Panc1 (cell line): Measurements from ENCODE around the gene VPS37B. TPM values are rescaled to one million over a fixed set of nuclear protein-coding genes. Genes with fewer than 3 reads are reported as not detected.
"Not testable (repeated sequence)": the region's sequence is repeated elsewhere in the genome, so short reads cannot be mapped to it uniquely, and the experiment has no call there.

Source experiments
- ATAC-seq: fragments of 200-7000 bp; cut with Tn5 transposase; 2 replicates; pipeline ENCODE4 v1.9.1; 2020; ENCODE audit warnings: mild to moderate bottlenecking, moderate library complexity
- BruUV-seq: library from RNA; stranded (reverse); fragments of 400-500 nt; replicated peaks from 2 replicates; lab custom pipeline; 2021; lab: Mats Ljungman, UMichigan
- CTCF ChIA-PET: fragments of 300-600 bp; sonication (Branson Sonifier 250); formaldehyde crosslinking; loops from one replicate; lab custom pipeline; 2022; ENCODE audit warnings: antibody characterized with exemption; lab: Charles Lee
- POLR2A ChIA-PET: fragments of 300-600 bp; sonication (Branson Sonifier 250); formaldehyde crosslinking; loops from one replicate; lab custom pipeline; 2022; ENCODE audit warnings: antibody characterized with exemption; lab: Charles Lee
- DNase-seq: peaks from one replicate; pipeline ENCODE4 v3.0.0-alpha.2; 2010; ENCODE audit warnings: low read depth, low spot score
- H3K27ac ChIP-seq: 2 replicates; pipeline ENCODE4 v1.5.1; 2011; ENCODE audit warnings: mild to moderate bottlenecking, low read length, inconsistent platforms
- H3K27me3 ChIP-seq: fragments of 200-500 bp; sonication (Bioruptor generic); 2 replicates; pipeline ENCODE4 v1.6.0; 2014; ENCODE audit warnings: low read length, inconsistent platforms; ENCODE audit not compliant: control insufficient read depth, insufficient read depth
- H3K36me3 ChIP-seq: fragments of 200-500 bp; sonication (Bioruptor generic); 2 replicates; pipeline ENCODE4 v1.5.1; 2014; ENCODE audit warnings: inconsistent platforms, mild to moderate bottlenecking, low read length, moderate library complexity; ENCODE audit not compliant: control insufficient read depth, insufficient read depth
- H3K4me1 ChIP-seq: 2 replicates; pipeline ENCODE4 v1.5.1; 2011; ENCODE audit warnings: inconsistent platforms, mild to moderate bottlenecking, low read length, moderate library complexity; ENCODE audit not compliant: control insufficient read depth, insufficient read depth
- H3K4me3 ChIP-seq, 2 experiments: 2 replicates each; pipeline ENCODE4 v1.5.1; 2011 to 2012; ENCODE audit warnings: low read depth in 2 of 2, low read length in 2 of 2, mild to moderate bottlenecking in 2 of 2, inconsistent platforms in 1 of 2, moderate library complexity in 1 of 2
- H3K9me3 ChIP-seq: fragments of 200-500 bp; sonication (Bioruptor generic); 2 replicates; pipeline ENCODE4 v1.5.1; 2014; ENCODE audit warnings: low read depth, mild to moderate bottlenecking, inconsistent platforms, low read length, moderate library complexity; ENCODE audit not compliant: control insufficient read depth, insufficient read depth
- CTCF ChIP-seq: fragments of 450-650 bp; IDR thresholded peaks from 2 replicates; pipeline ENCODE4 v1.5.1; 2017; ENCODE audit warnings: mild to moderate bottlenecking
- POLR2AphosphoS5 ChIP-seq: IDR thresholded peaks from 2 replicates; pipeline ENCODE4 v1.6.1; 2012; ENCODE audit warnings: mild to moderate bottlenecking, low read depth, low read length, moderate library complexity
- SIN3A ChIP-seq: IDR thresholded peaks from 2 replicates; pipeline ENCODE4 v1.6.1; 2012; ENCODE audit warnings: low read depth, mild to moderate bottlenecking, low read length, moderate library complexity, borderline replicate concordance; ENCODE audit not compliant: insufficient read depth
- TCF7L2 ChIP-seq: IDR thresholded peaks from 2 replicates; pipeline ENCODE4 v1.6.1; 2011; ENCODE audit warnings: mild to moderate bottlenecking, low read depth, low read length, inconsistent platforms
- in situ Hi-C: cut with HindIII; loops from 2 replicates; pipeline ENCODE4 v1.10.0; 2016; ENCODE audit warnings: low sequenced_read_pairs, low pct_unique_long_range_greater_than_20kb
- intact Hi-C: fragments of 100-400 bp; cut with micrococcal nuclease; formaldehyde crosslinking; loops from one replicate; pipeline ENCODE4 v1.10.0; 2022; ENCODE audit not compliant: unreplicated experiment
- total RNA-seq: library from RNA; stranded (reverse); gene quantifications from one replicate; pipeline ENCODE4 v1.2.1, GENCODE V29; 2021; ENCODE audit not compliant: unreplicated experiment
- TF ChIP-seq, protein P1 (sequence below), 2 experiments: IDR thresholded peaks; 2 replicates each; pipeline ENCODE4 v1.6.1; 2011 to 2012; ENCODE audit warnings: low read depth in 2 of 2, control low read depth in 1 of 2, low read length in 1 of 2, mild to moderate bottlenecking in 1 of 2, moderate library complexity in 1 of 2; ENCODE audit not compliant: insufficient read depth in 1 of 2

Gene VPS37B
- total RNA-seq, 1 experiment from 2014 or later: 76.7 TPM

- ChIA-PET CTCF (interaction anchor here (1.1 to 1.4 kb wide), 2 partner anchors 15 to 19 kb away, joined by 3 to 7 read pairs; no protein-coding TSS in a partner anchor), POLR2A (interaction anchor here (0.5 kb wide), 1 partner anchor 64 kb away, joined by 7 read pairs; no protein-coding TSS in a partner anchor)
- H3K9me3 ChIP-seq: no peaks in the 10 kb centered on the region
- ATAC-seq (peak; percentile 10; the same call in 1 of the 2 replicates), DNase-seq (no peak)
- peak overlapping the region; percentile 100 for H3K27ac ChIP-seq
- BruUV-seq: no TSS peak
- peaks cover 2% of the 10 kb centered on the region; the same call in 1 of the 2 replicates for H3K36me3 ChIP-seq
- no peaks in the 10 kb centered on the region for H3K27me3 ChIP-seq
- intact Hi-C loops: no loop called here
- TF ChIP-seq CTCF: no peak
- TF ChIP-seq SIN3A: no peak
- TF ChIP-seq TCF7L2: no peak
- TF ChIP-seq, protein P1, sequence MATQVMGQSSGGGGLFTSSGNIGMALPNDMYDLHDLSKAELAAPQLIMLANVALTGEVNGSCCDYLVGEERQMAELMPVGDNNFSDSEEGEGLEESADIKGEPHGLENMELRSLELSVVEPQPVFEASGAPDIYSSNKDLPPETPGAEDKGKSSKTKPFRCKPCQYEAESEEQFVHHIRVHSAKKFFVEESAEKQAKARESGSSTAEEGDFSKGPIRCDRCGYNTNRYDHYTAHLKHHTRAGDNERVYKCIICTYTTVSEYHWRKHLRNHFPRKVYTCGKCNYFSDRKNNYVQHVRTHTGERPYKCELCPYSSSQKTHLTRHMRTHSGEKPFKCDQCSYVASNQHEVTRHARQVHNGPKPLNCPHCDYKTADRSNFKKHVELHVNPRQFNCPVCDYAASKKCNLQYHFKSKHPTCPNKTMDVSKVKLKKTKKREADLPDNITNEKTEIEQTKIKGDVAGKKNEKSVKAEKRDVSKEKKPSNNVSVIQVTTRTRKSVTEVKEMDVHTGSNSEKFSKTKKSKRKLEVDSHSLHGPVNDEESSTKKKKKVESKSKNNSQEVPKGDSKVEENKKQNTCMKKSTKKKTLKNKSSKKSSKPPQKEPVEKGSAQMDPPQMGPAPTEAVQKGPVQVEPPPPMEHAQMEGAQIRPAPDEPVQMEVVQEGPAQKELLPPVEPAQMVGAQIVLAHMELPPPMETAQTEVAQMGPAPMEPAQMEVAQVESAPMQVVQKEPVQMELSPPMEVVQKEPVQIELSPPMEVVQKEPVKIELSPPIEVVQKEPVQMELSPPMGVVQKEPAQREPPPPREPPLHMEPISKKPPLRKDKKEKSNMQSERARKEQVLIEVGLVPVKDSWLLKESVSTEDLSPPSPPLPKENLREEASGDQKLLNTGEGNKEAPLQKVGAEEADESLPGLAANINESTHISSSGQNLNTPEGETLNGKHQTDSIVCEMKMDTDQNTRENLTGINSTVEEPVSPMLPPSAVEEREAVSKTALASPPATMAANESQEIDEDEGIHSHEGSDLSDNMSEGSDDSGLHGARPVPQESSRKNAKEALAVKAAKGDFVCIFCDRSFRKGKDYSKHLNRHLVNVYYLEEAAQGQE (IDR thresholded peaks at IDR 0.05; ENCODE audit: insufficient read depth in 1 of 2, low read depth in 2 of 2, low read length in 1 of 2): no peak
- no peak for TF ChIP-seq POLR2AphosphoS5
- no peak overlapping the region for H3K4me3 ChIP-seq
- in situ Hi-C loops: no loop called here
- H3K4me1 ChIP-seq: peaks cover 97% of the 10 kb centered on the region
These were observed 16.9 kb downstream of the VPS37B start for GRCh38 chr12:122878780-122879612.

DNA sequence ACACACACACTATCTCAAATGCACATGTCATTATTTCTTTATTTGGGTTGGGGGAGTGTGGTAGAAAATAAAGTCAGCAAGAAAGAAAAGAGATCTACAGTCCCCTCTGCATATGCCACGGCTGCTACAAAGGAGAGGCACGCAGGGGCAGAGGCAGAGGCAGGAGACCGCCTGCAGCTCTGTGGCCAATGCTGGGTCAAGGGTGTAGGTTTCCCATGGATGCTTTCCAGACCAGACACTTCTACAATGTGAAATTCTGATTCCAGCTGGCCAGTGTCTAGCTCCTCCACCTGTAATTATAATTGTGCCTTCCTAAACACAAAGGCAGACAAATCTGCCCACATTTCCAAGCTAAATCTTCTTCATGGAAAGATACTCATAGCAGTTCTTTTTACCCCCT is 19.2 kb downstream of the VPS37B start:
- TF ChIP-seq TCF7L2: no peak; the same call in 1 of the 2 replicates
- TF ChIP-seq, protein P1 (IDR thresholded peaks at IDR 0.05; ENCODE audit: insufficient read depth in 1 of 2, low read depth in 2 of 2, low read length in 1 of 2): no peak
- TF ChIP-seq POLR2AphosphoS5: no peak
- TF ChIP-seq CTCF: no peak
- TF ChIP-seq SIN3A: no peak
- CTCF ChIA-PET: no interaction called here

DNA sequence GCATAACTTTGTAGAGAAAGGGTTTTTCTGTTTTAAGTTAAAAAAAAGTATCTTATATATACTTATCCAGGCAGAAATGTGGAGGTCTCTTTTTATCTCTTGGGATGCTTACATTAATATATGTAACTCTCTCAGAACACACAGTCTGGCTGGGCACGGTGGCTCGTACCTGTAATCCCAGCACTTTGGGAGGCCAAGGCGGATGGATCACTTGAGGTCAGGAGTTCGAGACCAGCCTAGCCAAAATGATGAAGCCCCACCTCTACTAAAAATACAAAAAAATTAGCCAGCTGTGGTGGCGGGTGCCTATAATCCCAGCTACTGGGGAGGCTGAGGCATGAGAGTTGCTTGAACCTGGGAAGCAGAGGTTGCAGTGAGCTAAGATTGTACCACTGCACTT is 19.6 kb downstream of the VPS37B start:
- BruUV-seq, H3K36me3 ChIP-seq, intact Hi-C loops, CTCF ChIA-PET, ATAC-seq, H3K4me3 ChIP-seq, H3K27me3 ChIP-seq, DNase-seq, POLR2A ChIA-PET, in situ Hi-C loops, H3K9me3 ChIP-seq: not testable (repeated sequence)
- Histone ChIP-seq H3K4me1 (peaks cover 98% of the 10 kb centered on the region), H3K27ac (peak overlapping the region; percentile 100)

More for the DNA sequence above, 19.2 kb downstream of the VPS37B start:
- Histone ChIP-seq H3K36me3 (peaks cover 2% of the 10 kb centered on the region; the same call in 1 of the 2 replicates), H3K4me3 (no peak overlapping the region), H3K9me3 (no peaks in the 10 kb centered on the region), H3K27me3 (no peaks in the 10 kb centered on the region), H3K27ac (peak overlapping the region; percentile 100), H3K4me1 (peaks cover 98% of the 10 kb centered on the region)
- no peak for ATAC-seq
- DNase-seq: no peak
- in situ Hi-C loops (no loop called here), intact Hi-C loops (no loop called here)
- POLR2A ChIA-PET: no interaction called here
- BruUV-seq: TSS peak; percentile 12
